Astrocyte (in vitro differentiated cells and primary cell): ENCODE data around the gene CLEC4G. TPM values are rescaled to one million over a fixed set of nuclear protein-coding genes. Genes with fewer than 3 reads are reported as not detected.

ENCODE experiments used
- DNase-seq: peaks from one replicate; pipeline ENCODE4 v3.0.0-alpha.2; 2010; ENCODE audit warnings: low read depth
- FAIRE-seq: peaks from 2 replicates; lab custom pipeline; 2011; peaks lifted over from hg19 to GRCh38; lab: Jason Lieb, UNC
- H2AFZ ChIP-seq: 2 replicates; pipeline ENCODE4 v1.6.0; 2012; ENCODE audit warnings: low read depth, low read length, inconsistent platforms
- H3K27ac ChIP-seq: 2 replicates; pipeline ENCODE4 v1.5.1; 2011; ENCODE audit warnings: low read depth, low read length, inconsistent platforms
- H3K27me3 ChIP-seq: 2 replicates; pipeline ENCODE4 v1.6.0; 2011; ENCODE audit warnings: low read length, inconsistent platforms; ENCODE audit not compliant: insufficient read depth
- H3K36me3 ChIP-seq: 2 replicates; pipeline ENCODE4 v1.5.1; 2011; ENCODE audit warnings: low read length, inconsistent platforms; ENCODE audit not compliant: insufficient read depth
- H3K4me1 ChIP-seq: 2 replicates; pipeline ENCODE4 v1.5.1; 2011; ENCODE audit warnings: low read length, inconsistent platforms; ENCODE audit not compliant: insufficient read depth
- H3K4me2 ChIP-seq: 2 replicates; pipeline ENCODE4 v1.6.0; 2012; ENCODE audit warnings: low read length, inconsistent platforms
- H3K4me3 ChIP-seq: 2 replicates; pipeline ENCODE4 v1.5.1; 2011; ENCODE audit warnings: low read depth, mild to moderate bottlenecking, low read length, inconsistent platforms; ENCODE audit not compliant: insufficient read depth
- H3K79me2 ChIP-seq: 2 replicates; pipeline ENCODE4 v1.6.0; 2012; ENCODE audit warnings: mild to moderate bottlenecking, low read length, inconsistent platforms; ENCODE audit not compliant: insufficient read depth
- H3K9ac ChIP-seq: 2 replicates; pipeline ENCODE4 v1.6.0; 2012; ENCODE audit warnings: mild to moderate bottlenecking, low read length, inconsistent platforms
- H3K9me3 ChIP-seq: 2 replicates; pipeline ENCODE4 v1.5.1; 2012; ENCODE audit warnings: low read depth, mild to moderate bottlenecking, low read length, inconsistent platforms; ENCODE audit not compliant: insufficient read depth
- H4K20me1 ChIP-seq: 2 replicates; pipeline ENCODE4 v1.6.0; 2012; ENCODE audit warnings: low read length, inconsistent platforms; ENCODE audit not compliant: insufficient read depth
- H3K27ac Mint-ChIP-seq: one replicate; pipeline ENCODE4 v1.8.0; 2021; ENCODE audit warnings: mild to moderate bottlenecking, mixed read lengths; ENCODE audit not compliant: unreplicated experiment
- H3K27me3 Mint-ChIP-seq: one replicate; pipeline ENCODE4 v1.8.0; 2021; ENCODE audit warnings: low read depth, mixed read lengths; ENCODE audit not compliant: unreplicated experiment
- H3K36me3 Mint-ChIP-seq: one replicate; pipeline ENCODE4 v1.8.0; 2021; ENCODE audit warnings: low read depth, mixed read lengths; ENCODE audit not compliant: unreplicated experiment
- H3K4me1 Mint-ChIP-seq: one replicate; pipeline ENCODE4 v1.8.0; 2021; ENCODE audit warnings: low read depth, mixed read lengths; ENCODE audit not compliant: unreplicated experiment
- H3K4me3 Mint-ChIP-seq: one replicate; pipeline ENCODE4 v1.8.0; 2021; ENCODE audit warnings: mild to moderate bottlenecking, moderate library complexity, mixed read lengths; ENCODE audit not compliant: unreplicated experiment
- H3K9me3 Mint-ChIP-seq: one replicate; pipeline ENCODE4 v1.8.0; 2021; ENCODE audit warnings: mild to moderate bottlenecking, mixed read lengths; ENCODE audit not compliant: unreplicated experiment
- CTCF ChIP-seq: IDR thresholded peaks from 2 replicates; pipeline ENCODE4 v1.5.1; 2011; ENCODE audit warnings: low read depth, mild to moderate bottlenecking, inconsistent platforms, low read length, moderate library complexity; ENCODE audit not compliant: insufficient read depth
- EZH2 ChIP-seq: IDR thresholded peaks from 2 replicates; pipeline ENCODE4 v1.6.1; 2012; ENCODE audit warnings: mild to moderate bottlenecking, low read length, inconsistent platforms; ENCODE audit not compliant: insufficient read depth
- total RNA-seq: library from RNA; stranded (reverse); gene quantifications from 2 replicates; pipeline ENCODE4 v1.2.1, GENCODE V29; 2021

CLEC4G gene
- total RNA-seq, 1 donor from 2014 or later = not detected

DNA sequence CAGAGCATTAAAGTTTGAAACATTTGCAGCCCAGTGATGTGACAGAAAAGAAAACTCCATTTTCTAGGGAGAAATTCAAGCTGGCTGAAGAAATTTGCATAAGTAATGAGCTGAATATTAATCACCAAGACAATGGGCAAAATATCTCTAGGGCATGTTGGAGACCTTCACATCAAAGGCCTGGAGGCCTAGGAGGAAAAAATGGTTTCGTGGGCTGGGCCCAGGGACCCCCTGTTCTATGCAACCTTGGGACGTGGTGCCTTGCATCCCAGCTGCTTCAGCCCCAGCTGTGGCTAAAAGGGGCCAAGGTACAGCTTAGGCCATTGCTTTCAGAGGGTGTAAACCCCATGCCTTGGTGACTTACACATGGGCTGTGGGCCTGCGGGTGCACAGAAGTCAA is 25.4 kb upstream of the CLEC4G start:
- Mint-ChIP-seq H3K27me3 (peaks cover 12% of the 10 kb centered on the region), H3K27ac (no peak overlapping the region), H3K4me3 (no peak overlapping the region), H3K9me3 (peaks cover 43% of the 10 kb centered on the region), H3K36me3 (peaks cover 5% of the 10 kb centered on the region), H3K4me1 (no peaks in the 10 kb centered on the region)
- Histone ChIP-seq H3K4me2 (no peak overlapping the region), H3K36me3 (no peaks in the 10 kb centered on the region), H3K4me1 (no peaks in the 10 kb centered on the region), H3K9me3 (no peaks in the 10 kb centered on the region), H3K79me2 (no peaks in the 10 kb centered on the region), H3K27ac (no peak overlapping the region), H3K4me3 (no peak overlapping the region), H3K9ac (no peak overlapping the region), H2AFZ (no peak overlapping the region), H4K20me1 (no peaks in the 10 kb centered on the region), H3K27me3 (no peaks in the 10 kb centered on the region)
- TF ChIP-seq EZH2 (no peak), CTCF (no peak)
- no peak for FAIRE-seq
- no peak for DNase-seq

DNA sequence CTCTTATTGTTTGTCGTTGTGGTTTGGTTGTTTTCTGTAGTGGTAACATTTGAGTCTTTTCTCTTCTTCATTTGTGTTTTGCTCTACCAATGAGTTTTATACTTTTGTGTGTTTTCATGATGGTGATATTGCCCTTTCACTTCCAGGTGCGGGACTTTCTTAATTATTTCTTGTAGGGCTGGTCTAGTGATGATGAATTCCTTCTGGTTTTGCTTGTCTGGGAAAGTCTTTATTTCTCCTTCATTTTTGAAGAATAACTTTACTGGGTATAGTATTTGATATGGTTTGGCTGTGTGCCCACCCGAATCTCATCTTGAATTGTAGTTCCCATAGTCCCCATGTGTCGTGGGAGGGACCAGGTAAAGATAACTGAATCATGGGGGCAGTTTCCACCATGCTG is 24.3 kb upstream of the CLEC4G start:
- Histone ChIP-seq H3K27me3 (no peaks in the 10 kb centered on the region), H3K27ac (no peak overlapping the region), H3K4me2 (no peak overlapping the region), H3K9ac (no peak overlapping the region), H3K9me3 (no peaks in the 10 kb centered on the region), H3K4me1 (no peaks in the 10 kb centered on the region), H2AFZ (no peak overlapping the region), H4K20me1 (no peaks in the 10 kb centered on the region), H3K36me3 (no peaks in the 10 kb centered on the region), H3K4me3 (no peak overlapping the region), H3K79me2 (no peaks in the 10 kb centered on the region)
- no peak for FAIRE-seq
- Mint-ChIP-seq H3K4me3 (no peak overlapping the region), H3K36me3 (peaks cover 5% of the 10 kb centered on the region), H3K9me3 (peaks cover 36% of the 10 kb centered on the region), H3K27me3 (peaks cover 11% of the 10 kb centered on the region), H3K4me1 (no peaks in the 10 kb centered on the region), H3K27ac (no peak overlapping the region)
- no peak for DNase-seq
- no peak for TF ChIP-seq CTCF
- no peak for TF ChIP-seq EZH2

- Histone ChIP-seq H3K4me1 (no peaks in the 10 kb centered on the region), H3K36me3 (no peaks in the 10 kb centered on the region), H3K4me3 (no peak overlapping the region), H3K27me3 (no peaks in the 10 kb centered on the region), H3K9me3 (no peaks in the 10 kb centered on the region), H2AFZ (no peak overlapping the region), H4K20me1 (no peaks in the 10 kb centered on the region), H3K9ac (no peak overlapping the region), H3K79me2 (no peaks in the 10 kb centered on the region), H3K4me2 (no peak overlapping the region), H3K27ac (no peak overlapping the region)
- no peaks in the 10 kb centered on the region for H3K4me1 Mint-ChIP-seq
- peaks cover 16% of the 10 kb centered on the region for H3K27me3 Mint-ChIP-seq
- no peak for DNase-seq
- peaks cover 5% of the 10 kb centered on the region for H3K36me3 Mint-ChIP-seq
- no peak for TF ChIP-seq EZH2
- no peak overlapping the region for H3K27ac Mint-ChIP-seq
- H3K4me3 Mint-ChIP-seq = no peak overlapping the region
- no peak for FAIRE-seq
- H3K9me3 Mint-ChIP-seq = peaks cover 10% of the 10 kb centered on the region
Observed at GRCh38 chr19:7751157-7751783, 19.4 kb upstream of the CLEC4G start.
